Middle frontal gyrus (tissue), 1 donor: ENCODE results near the gene TMEM97.

ENCODE experiments used
- DNase-seq: peaks from one replicate; pipeline ENCODE4 v3.0.0-alpha.2; 2015; ENCODE audit warnings: low spot score; ENCODE audit errors: extremely low spot score

TMEM97 gene

GRCh38 chr17:28363776-28364650 is 45.0 kb downstream of the TMEM97 start:
- DNase-seq = no peak

- no peak for DNase-seq
Observed at GRCh38 chr17:28364665-28365363, 45.8 kb downstream of the TMEM97 start, which contains the start of gene SEBOX. Gene SEBOX, minus strand, starts transcription at chr17:28365199. Its CDS starts 48 bp downstream, at chr17:28365151.

GRCh38 chr17:28365487-28365886 is 46.5 kb downstream of the TMEM97 start:
- DNase-seq = no peak

GRCh38 chr17:28366605-28367004 is 47.6 kb downstream of the TMEM97 start:
- DNase-seq = no peak

- no peak for DNase-seq
Observed at GRCh38 chr17:28367641-28368305, 48.8 kb downstream of the TMEM97 start.

- DNase-seq = no peak
Observed at GRCh38 chr17:28368306-28368831, 49.4 kb downstream of the TMEM97 start.

GRCh38 chr17:28368915-28369683 is 50.1 kb downstream of the TMEM97 start:
- DNase-seq = no peak

GRCh38 chr17:28369684-28370034 is 50.7 kb downstream of the TMEM97 start:
- no peak for DNase-seq

- no peak for DNase-seq
Observed at GRCh38 chr17:28370035-28370743, 51.2 kb downstream of the TMEM97 start, which contains the start of gene VTN. Gene VTN, minus strand, starts transcription at chr17:28370307. Its CDS starts 104 bp downstream, at chr17:28370203.

- no peak for DNase-seq
Observed at GRCh38 chr17:28370744-28371103, 51.7 kb downstream of the TMEM97 start.

- DNase-seq = peak; percentile 61
Observed at GRCh38 chr17:28371245-28372202, 52.5 kb downstream of the TMEM97 start, which contains the start of gene SARM1. Gene SARM1, plus strand, starts transcription at chr17:28371694. Its CDS starts 339 bp downstream, at chr17:28372033.

GRCh38 chr17:28372203-28372944 is 53.4 kb downstream of the TMEM97 start:
- DNase-seq = no peak

GRCh38 chr17:28372945-28373274 is 53.9 kb downstream of the TMEM97 start:
- no peak for DNase-seq
